ENCODE results near the gene FXYD4. TPM values are rescaled to one million over a fixed set of nuclear protein-coding genes. Genes with fewer than 3 reads are reported as not detected.

FXYD4 gene
- total RNA-seq, 3 donors from 2014 or later: not detected

DNA sequence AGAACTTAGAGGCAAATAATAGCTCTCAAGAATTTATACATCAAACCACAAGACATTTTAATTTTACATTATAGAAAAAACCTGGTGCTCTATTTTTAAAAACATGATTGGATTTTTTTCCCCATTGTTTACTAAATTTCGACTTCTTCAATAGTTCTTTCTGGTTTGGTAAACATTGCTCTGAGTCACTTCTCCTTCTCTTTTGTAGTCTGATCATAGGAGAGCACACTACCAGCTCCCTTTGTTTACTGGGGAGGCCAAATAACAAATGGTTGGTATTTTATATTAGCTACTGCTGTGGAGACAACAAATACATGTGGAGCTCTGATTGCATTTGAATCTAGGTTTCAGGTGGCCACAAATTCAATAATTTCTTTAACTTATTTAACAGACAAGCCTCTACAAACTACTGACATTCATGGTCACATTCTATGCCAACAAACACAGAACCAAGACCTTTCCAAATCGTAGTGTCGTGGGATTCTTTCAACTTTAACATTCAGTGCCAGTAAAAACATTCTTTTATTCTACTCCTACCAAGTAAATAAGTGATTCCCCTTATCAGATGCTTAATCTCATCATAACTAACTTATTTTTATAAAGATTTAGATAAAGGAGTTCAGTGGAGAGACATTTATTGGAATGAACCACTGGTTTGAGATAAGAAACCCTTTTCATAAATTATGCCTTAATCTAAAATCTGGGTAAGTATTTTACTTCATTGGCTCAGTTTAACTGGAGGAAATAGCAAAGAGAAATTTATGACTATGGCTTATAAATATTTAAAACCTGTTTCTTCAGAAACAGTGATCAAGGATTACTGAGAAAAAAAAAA lies 17.7 kb upstream of the FXYD4 start:
- Mint-ChIP-seq H3K4me1 (ENCODE audit: low read depth) (peaks cover 11% of the 10 kb centered on the region), H3K36me3 (ENCODE audit: insufficient read depth) (no peaks in the 10 kb centered on the region), H3K27me3 (ENCODE audit: low read depth) (peaks cover 8% of the 10 kb centered on the region), H3K9me3 (no peaks in the 10 kb centered on the region), H3K4me3 (no peak overlapping the region)
- DNase-seq (no peak), ATAC-seq (no peak)

DNA sequence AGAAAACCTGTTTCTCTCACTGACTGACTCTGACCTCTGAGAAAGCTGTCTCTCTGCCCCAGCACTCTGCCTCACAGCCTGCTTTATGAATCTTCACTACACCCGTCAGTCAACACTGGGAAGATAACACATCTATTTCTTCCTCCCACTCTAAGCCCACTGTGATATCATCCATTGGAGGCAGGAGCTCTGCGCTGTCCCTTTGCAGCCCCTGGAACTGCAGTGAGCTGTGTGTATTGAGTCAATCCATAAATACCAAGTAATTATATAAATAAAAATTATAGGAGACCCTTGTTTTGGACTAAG lies 17.2 kb upstream of the FXYD4 start:
- H3K4me1 Mint-ChIP-seq (ENCODE audit: low read depth): peaks cover 10% of the 10 kb centered on the region
- H3K27me3 Mint-ChIP-seq (ENCODE audit: low read depth): peaks cover 7% of the 10 kb centered on the region
- H3K36me3 Mint-ChIP-seq (ENCODE audit: insufficient read depth): no peaks in the 10 kb centered on the region
- no peak overlapping the region for H3K4me3 Mint-ChIP-seq
- no peaks in the 10 kb centered on the region for H3K9me3 Mint-ChIP-seq
- ATAC-seq: no peak
- no peak for DNase-seq

DNA sequence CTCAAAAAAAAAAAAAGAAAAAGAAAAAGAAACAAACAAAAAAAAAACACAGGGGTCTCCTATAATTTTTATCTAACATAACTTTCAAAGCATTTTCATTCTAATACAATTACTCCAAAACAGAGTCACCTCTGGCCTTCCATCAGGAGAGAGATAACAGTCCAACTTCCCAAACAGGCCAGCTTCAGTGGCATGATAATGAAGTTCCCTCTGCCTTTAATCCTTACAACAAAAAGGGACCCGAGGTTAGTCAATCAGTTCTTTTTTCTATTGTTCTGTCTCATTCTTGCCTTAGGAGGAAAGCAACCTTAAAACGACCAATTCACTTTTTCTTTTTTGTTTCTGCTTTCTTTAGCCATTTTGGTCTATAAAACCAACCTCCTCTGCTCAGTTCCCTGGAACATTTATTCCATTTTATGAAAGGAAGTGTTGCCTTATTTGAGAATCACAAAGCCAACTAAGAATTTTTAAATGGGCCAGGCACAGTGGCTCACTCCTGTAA lies 16.5 kb upstream of the FXYD4 start:
- ATAC-seq (no peak), DNase-seq (no peak)
- Mint-ChIP-seq H3K4me3 (no peak overlapping the region), H3K4me1 (ENCODE audit: low read depth) (peaks cover 10% of the 10 kb centered on the region), H3K9me3 (no peaks in the 10 kb centered on the region), H3K27me3 (ENCODE audit: low read depth) (peaks cover 7% of the 10 kb centered on the region), H3K36me3 (ENCODE audit: insufficient read depth) (no peaks in the 10 kb centered on the region)

DNA sequence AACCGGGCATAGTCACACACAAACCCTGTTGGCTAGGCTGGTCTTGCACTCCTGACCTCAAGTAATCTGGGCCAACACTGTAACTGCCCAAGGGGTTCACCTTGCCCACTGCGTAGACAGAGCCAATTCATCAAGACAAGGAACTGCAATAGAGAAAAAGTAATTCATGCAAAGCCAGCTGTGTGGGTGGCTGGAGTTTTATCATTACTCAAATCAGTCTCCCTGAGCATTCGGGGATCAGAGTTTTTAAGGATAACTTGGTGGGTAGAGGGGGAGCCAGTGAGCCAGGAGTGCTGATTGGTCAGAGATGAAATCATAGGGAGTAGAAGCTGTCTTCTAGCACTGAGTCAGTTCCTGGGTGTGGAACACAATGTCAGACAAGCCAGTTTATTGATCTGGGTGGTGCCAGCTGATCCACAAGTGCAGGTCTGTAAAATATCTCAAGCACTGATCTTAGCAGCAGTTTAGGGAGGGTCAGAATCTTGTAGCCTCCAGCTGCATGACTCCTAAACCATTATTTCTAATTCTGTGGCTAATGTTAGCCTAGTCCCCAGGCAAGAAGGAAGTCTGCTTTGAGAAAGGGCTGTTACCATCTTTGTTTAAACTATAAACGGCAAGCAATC lies 15.6 kb upstream of the FXYD4 start:
- no peak overlapping the region for H3K4me3 Mint-ChIP-seq
- no peaks in the 10 kb centered on the region for H3K36me3 Mint-ChIP-seq (ENCODE audit: insufficient read depth)
- peaks cover 16% of the 10 kb centered on the region for H3K4me1 Mint-ChIP-seq (ENCODE audit: low read depth)
- ATAC-seq (peak; percentile 43 to 62), DNase-seq (no peak)
- peaks cover 1% of the 10 kb centered on the region for H3K27me3 Mint-ChIP-seq (ENCODE audit: low read depth)
- no peaks in the 10 kb centered on the region for H3K9me3 Mint-ChIP-seq

DNA sequence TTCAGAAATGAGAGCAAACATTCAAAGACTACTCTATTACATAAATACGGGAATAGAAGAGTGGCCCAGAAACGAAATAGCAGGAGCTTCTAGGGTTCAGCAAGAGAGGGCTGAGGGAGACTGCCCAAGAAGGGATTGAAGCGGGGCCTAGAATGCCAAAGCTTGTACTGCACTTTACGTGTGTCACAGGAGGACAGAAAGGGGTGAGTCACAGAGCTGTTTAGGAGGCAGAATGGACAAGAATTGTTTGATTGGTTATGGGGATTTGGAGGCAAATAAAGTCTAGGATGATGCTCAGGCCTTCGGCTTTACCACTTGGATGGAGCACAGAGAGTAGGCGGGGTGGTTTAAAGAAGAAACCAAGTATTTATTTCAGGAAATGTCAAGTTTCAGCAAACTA lies 11.3 kb upstream of the FXYD4 start:
- Mint-ChIP-seq H3K36me3 (ENCODE audit: insufficient read depth) (no peaks in the 10 kb centered on the region), H3K4me3 (peak overlapping the region; percentile 6), H3K27me3 (ENCODE audit: low read depth) (no peaks in the 10 kb centered on the region), H3K9me3 (no peaks in the 10 kb centered on the region), H3K4me1 (ENCODE audit: low read depth) (peaks cover 38% of the 10 kb centered on the region)
- no peak for DNase-seq
- ATAC-seq: no peak

GRCh38 chr10:43361547-43362190 lies 9.8 kb upstream of the FXYD4 start:
- H3K36me3 Mint-ChIP-seq (ENCODE audit: insufficient read depth): no peaks in the 10 kb centered on the region
- H3K4me1 Mint-ChIP-seq (ENCODE audit: low read depth): peaks cover 28% of the 10 kb centered on the region
- DNase-seq (peak; percentile 25), ATAC-seq (peak; percentile 25 to 29)
- no peaks in the 10 kb centered on the region for H3K9me3 Mint-ChIP-seq
- peak overlapping the region; percentile 97 for H3K4me3 Mint-ChIP-seq
- H3K27me3 Mint-ChIP-seq (ENCODE audit: low read depth): no peaks in the 10 kb centered on the region

DNA sequence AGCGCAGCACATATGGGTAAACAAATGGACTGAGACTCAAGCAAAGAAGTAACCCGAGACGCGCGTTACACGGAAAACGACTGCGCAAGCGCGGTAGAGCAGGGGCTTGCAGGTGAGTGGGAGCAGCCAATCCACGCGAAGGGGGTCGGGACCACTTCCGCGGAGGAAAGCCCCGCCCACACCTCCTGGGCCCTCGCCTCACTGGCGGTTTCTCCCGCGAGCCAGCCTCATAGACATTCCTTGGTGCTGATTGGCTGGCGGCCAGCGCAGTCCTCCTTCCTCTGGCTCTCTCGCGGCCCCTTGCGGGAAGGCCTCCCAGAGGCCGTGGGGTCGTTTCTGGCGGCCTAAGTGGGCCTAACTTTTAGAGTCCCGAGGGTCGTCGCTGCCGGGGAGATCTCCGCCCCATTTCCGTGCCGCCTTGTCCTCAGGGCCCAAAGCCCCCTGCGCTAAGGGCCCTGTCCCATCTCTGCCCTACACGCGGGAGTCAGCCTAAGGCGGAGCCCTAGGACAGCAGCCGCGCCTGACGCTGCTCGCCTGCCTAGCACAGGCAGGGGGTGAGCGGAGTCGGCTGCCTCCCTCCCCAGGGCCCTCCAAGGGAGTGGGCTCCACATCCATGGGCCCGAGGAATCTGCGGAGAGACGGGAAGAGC lies 9.1 kb upstream of the FXYD4 start:
- no peaks in the 10 kb centered on the region for H3K36me3 Mint-ChIP-seq (ENCODE audit: insufficient read depth)
- no peaks in the 10 kb centered on the region for H3K27me3 Mint-ChIP-seq (ENCODE audit: low read depth)
- H3K4me1 Mint-ChIP-seq (ENCODE audit: low read depth): peaks cover 28% of the 10 kb centered on the region
- no peaks in the 10 kb centered on the region for H3K9me3 Mint-ChIP-seq
- peak; percentile 95 to 98 for ATAC-seq
- DNase-seq: peak; percentile 94
- H3K4me3 Mint-ChIP-seq: peak overlapping the region; percentile 97

DNA sequence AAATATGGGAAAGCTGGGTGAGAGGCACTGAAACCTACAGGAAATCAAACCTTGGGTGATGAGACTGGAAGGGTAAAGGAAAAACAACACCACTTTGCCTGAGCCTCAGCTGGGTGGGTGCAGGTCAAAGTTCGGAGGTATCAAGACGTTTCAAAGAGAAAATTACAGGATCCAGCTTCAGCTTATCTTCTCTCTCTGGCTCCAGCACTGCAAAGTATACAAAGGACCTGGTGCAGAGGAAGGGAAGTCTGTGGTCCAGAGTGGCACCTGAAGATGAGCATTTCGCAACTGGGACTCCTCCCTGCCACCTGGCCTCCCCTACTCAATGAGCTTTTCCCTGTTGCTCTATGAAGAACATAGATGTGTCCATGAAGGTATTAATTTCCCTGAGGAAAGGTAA lies 6.4 kb upstream of the FXYD4 start:
- no peak for ATAC-seq
- H3K9me3 Mint-ChIP-seq: no peaks in the 10 kb centered on the region
- no peaks in the 10 kb centered on the region for H3K27me3 Mint-ChIP-seq (ENCODE audit: low read depth)
- H3K4me3 Mint-ChIP-seq: no peak overlapping the region
- no peak for DNase-seq
- H3K4me1 Mint-ChIP-seq (ENCODE audit: low read depth): peaks cover 27% of the 10 kb centered on the region
- no peaks in the 10 kb centered on the region for H3K36me3 Mint-ChIP-seq (ENCODE audit: insufficient read depth)

DNA sequence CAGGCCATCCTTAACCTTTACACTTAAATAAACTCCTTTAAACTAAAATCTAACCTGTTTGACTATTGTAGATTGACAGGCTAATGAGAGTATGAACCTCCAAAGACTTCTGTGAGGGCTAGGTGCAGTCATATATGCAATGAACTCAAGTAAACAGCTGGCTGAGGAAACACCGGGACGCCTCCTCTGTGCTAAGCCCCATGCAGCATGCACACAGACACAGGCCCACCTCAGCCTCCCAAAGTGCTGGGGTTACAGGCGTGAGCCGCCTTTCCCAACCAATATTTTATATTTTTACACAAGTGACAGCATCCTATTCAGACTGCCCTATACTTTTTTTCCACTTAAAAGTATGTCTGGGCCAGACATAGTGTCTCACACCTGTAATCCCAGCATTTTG lies 1.5 kb upstream of the FXYD4 start:
- no peaks in the 10 kb centered on the region for H3K9me3 Mint-ChIP-seq
- no peaks in the 10 kb centered on the region for H3K36me3 Mint-ChIP-seq (ENCODE audit: insufficient read depth)
- DNase-seq: no peak
- ATAC-seq: no peak
- no peaks in the 10 kb centered on the region for H3K27me3 Mint-ChIP-seq (ENCODE audit: low read depth)
- H3K4me3 Mint-ChIP-seq: no peak overlapping the region
- H3K4me1 Mint-ChIP-seq (ENCODE audit: low read depth): peaks cover 7% of the 10 kb centered on the region

DNA sequence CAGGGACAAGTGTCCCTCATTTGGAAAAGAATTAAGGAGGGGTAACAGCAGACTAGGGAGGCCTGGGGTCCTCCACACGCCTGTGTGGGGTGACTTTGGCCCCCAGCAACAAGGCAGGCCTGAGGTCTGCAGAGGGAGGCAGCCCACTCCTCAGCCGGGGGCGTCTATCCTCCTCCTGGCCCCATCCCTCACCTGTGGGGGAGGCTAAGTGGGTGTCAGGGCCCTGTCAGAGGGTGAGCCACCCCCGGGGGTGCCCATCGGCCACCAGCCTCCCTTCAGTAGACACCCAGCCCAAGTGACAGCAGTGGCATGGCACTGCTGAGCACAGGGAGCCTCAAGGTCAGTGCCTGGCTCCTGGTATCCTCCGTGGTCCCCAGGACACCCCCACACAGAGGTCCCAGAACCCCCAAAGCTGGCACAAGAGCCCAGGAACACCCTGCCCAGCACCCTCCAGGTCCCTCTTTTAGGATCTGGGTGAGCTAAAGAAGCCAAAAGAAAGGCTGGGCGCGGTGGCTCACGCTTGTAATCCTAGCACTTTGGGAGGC lies 693 bp upstream of the FXYD4 start:
- H3K4me3 Mint-ChIP-seq: no peak overlapping the region
- no peak for ATAC-seq

GRCh38 chr10:43372765-43373361 lies 1.4 kb downstream of the FXYD4 start:
- no peaks in the 10 kb centered on the region for H3K9me3 Mint-ChIP-seq
- DNase-seq (no peak), ATAC-seq (no peak)
- H3K4me1 Mint-ChIP-seq (ENCODE audit: low read depth): peaks cover 7% of the 10 kb centered on the region
- no peaks in the 10 kb centered on the region for H3K27me3 Mint-ChIP-seq (ENCODE audit: low read depth)
- H3K36me3 Mint-ChIP-seq (ENCODE audit: insufficient read depth): no peaks in the 10 kb centered on the region
- no peak overlapping the region for H3K4me3 Mint-ChIP-seq

More for the DNA sequence above, 693 bp upstream of the FXYD4 start:
- no peak for DNase-seq
- Mint-ChIP-seq H3K4me1 (ENCODE audit: low read depth) (peaks cover 7% of the 10 kb centered on the region), H3K36me3 (ENCODE audit: insufficient read depth) (no peaks in the 10 kb centered on the region), H3K27me3 (ENCODE audit: low read depth) (no peaks in the 10 kb centered on the region), H3K9me3 (no peaks in the 10 kb centered on the region)

- Mint-ChIP-seq H3K4me1 (ENCODE audit: low read depth) (peaks cover 7% of the 10 kb centered on the region), H3K36me3 (ENCODE audit: insufficient read depth) (no peaks in the 10 kb centered on the region), H3K4me3 (no peak overlapping the region), H3K27me3 (ENCODE audit: low read depth) (no peaks in the 10 kb centered on the region), H3K9me3 (no peaks in the 10 kb centered on the region)
- ATAC-seq (no peak), DNase-seq (no peak)
Measured at GRCh38 chr10:43373461-43373860, 2.0 kb downstream of the FXYD4 start.

GRCh38 chr10:43374194-43374593 lies 2.8 kb downstream of the FXYD4 start:
- Mint-ChIP-seq H3K27me3 (ENCODE audit: low read depth) (no peaks in the 10 kb centered on the region), H3K4me3 (no peak overlapping the region), H3K4me1 (ENCODE audit: low read depth) (peaks cover 7% of the 10 kb centered on the region), H3K36me3 (ENCODE audit: insufficient read depth) (no peaks in the 10 kb centered on the region), H3K9me3 (no peaks in the 10 kb centered on the region)
- DNase-seq (no peak), ATAC-seq (no peak)

Measured in activated T-cell treated with anti-CD3 and anti-CD28 coated beads, Interleukin-2, amount 50 U/mL, for 4 hours (primary cell).